NCI-H128 (cell line): Measurements from ENCODE around the gene CST4.
"Not testable (repeated sequence)": the region's sequence is repeated elsewhere in the genome, so short reads cannot be mapped to it uniquely, and the experiment has no call there.

Experiments
- DNase-seq: peaks from one replicate; lab custom pipeline; 2025; ENCODE audit not compliant: unreplicated experiment; lab: John Stamatoyannopoulos, UW

CST4 gene

GRCh38 chr20:23688684-23689398 is at the start of gene CST4:
Gene CST4 (minus strand): TSS chr20:23689038. CDS start chr20:23688969, 69 bp downstream.
- DNase-seq = not testable (repeated sequence)

- DNase-seq = not testable (repeated sequence)
Observed at GRCh38 chr20:23735391-23735790, 46.6 kb upstream of the CST4 start.

GRCh38 chr20:23734949-23735348 is 46.1 kb upstream of the CST4 start:
- not testable (repeated sequence) for DNase-seq

GRCh38 chr20:23734440-23734839 is 45.6 kb upstream of the CST4 start:
- DNase-seq = not testable (repeated sequence)

- DNase-seq = no peak
Observed at GRCh38 chr20:23727016-23727415, 38.2 kb upstream of the CST4 start.

- DNase-seq = no peak
Observed at GRCh38 chr20:23725102-23725501, 36.3 kb upstream of the CST4 start.

GRCh38 chr20:23723659-23724307 is 34.9 kb upstream of the CST4 start:
- DNase-seq = not testable (repeated sequence)

GRCh38 chr20:23722851-23723250 is 34.0 kb upstream of the CST4 start:
- not testable (repeated sequence) for DNase-seq

- DNase-seq = no peak
Observed at GRCh38 chr20:23721962-23722361, 33.1 kb upstream of the CST4 start.

GRCh38 chr20:23719351-23719750 is 30.5 kb upstream of the CST4 start:
- not testable (repeated sequence) for DNase-seq

- DNase-seq = not testable (repeated sequence)
Observed at GRCh38 chr20:23711778-23712177, 22.9 kb upstream of the CST4 start.

GRCh38 chr20:23710771-23711170 is 21.9 kb upstream of the CST4 start:
- DNase-seq = no peak

- DNase-seq = no peak
Observed at GRCh38 chr20:23705895-23706294, 17.1 kb upstream of the CST4 start.

- no peak for DNase-seq
Observed at GRCh38 chr20:23702021-23702420, 13.2 kb upstream of the CST4 start.

GRCh38 chr20:23700931-23701330 is 12.1 kb upstream of the CST4 start:
- DNase-seq = no peak

GRCh38 chr20:23697947-23698346 is 9.1 kb upstream of the CST4 start:
- no peak for DNase-seq

- not testable (repeated sequence) for DNase-seq
Observed at GRCh38 chr20:23695068-23695395, 6.2 kb upstream of the CST4 start.

GRCh38 chr20:23694178-23695067 is 5.6 kb upstream of the CST4 start:
- DNase-seq = not testable (repeated sequence)

GRCh38 chr20:23692725-23693619 is 4.1 kb upstream of the CST4 start:
- not testable (repeated sequence) for DNase-seq

GRCh38 chr20:23691675-23692074 is 2.8 kb upstream of the CST4 start:
- no peak for DNase-seq

- no peak for DNase-seq
Observed at GRCh38 chr20:23690581-23690980, 1.7 kb upstream of the CST4 start.
